GM18517 (cell line): Measurements from ENCODE around the gene OPCML.

Experiments
- ATAC-seq: cut with Tn5 transposase; IDR thresholded peaks from one replicate; pipeline ENCODE4 v1.9.1; 2021; ENCODE audit warnings: mild to moderate bottlenecking, moderate library complexity; ENCODE audit not compliant: unreplicated experiment

OPCML gene

DNA sequence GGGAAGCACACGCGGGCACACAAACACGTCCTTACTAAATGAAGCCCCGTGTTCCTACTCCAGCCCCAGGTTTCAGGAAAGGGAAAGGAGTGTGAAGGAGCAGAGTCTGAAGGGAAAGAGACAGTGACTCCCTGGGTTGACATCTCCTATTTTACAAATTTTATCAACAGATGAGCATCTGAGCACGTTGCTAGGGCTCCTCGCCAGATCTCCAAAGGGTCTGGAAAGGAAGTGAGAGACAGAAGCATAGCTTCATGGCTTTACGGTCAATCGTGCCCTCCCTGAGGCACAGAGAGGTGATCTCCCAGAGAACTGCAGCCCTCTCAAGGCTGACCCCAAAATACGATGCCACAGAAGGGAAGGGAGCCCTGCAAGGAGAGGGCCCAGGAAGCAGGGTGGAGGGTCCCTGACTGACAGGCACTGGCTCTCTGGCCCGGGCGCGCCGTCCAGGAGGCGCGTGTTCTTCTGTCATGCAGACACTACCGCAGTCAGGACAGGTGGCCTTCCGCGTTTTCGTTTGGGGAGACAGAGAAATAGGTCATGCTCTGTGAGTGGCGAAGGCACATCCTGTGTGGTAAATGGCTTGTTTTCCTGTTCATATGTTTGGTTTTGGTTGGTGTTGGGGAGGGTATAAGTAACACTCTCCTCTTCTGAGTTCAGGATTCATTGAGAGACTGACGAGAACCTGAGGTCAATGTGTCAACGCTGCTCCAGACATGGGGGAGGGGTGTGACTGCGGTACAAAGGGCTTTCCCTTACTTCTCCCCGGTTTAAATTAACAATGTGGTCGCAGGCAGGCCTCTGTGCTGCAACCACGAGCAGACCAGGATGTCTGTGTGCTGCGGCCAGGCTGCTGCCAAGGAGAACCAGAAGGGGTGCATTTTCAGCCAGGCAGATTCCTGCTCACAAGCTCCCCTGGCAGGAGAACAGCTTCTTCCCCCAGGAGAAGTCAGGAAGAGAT lies 813.3 kb downstream of the OPCML start:
- no peak for ATAC-seq

DNA sequence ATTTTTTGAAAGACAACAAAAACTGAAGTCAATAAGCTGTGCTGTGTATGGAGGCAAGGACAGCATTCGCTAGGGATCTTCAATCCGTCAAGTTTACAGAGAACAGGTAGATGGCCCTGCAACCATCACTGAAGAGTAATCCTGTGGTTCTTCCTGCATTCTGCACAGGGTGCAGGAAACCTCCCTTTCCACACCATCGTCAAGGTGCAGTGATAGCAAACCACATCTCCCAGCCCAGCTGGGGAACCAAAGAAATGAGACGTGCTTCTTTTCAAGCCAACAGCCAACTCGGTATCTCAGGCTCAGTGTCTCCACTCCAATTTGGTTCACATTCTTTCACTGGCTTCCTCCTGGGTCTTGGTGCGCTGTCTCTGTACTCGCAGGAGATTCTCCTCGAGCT lies 814.5 kb downstream of the OPCML start:
- no peak for ATAC-seq

DNA sequence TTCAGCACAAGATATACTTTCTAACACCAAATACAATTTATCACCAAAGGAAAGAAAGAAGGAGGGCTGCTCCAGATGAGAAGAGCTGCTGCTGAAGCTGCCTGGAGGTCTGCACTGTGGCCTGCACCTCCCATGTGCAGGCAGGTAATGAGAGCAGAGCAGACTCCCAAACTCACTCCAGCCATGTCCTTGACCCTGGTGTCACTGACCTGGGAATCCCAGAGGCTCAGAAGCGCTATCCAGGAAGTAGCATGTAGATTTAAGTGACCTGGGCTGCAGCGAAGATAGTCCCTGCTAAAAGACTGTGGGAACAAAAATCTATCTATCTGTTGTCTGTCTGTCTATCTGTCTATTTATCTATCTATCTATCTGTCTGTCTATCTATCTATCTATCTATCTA lies 816.3 kb downstream of the OPCML start:
- no peak for ATAC-seq

DNA sequence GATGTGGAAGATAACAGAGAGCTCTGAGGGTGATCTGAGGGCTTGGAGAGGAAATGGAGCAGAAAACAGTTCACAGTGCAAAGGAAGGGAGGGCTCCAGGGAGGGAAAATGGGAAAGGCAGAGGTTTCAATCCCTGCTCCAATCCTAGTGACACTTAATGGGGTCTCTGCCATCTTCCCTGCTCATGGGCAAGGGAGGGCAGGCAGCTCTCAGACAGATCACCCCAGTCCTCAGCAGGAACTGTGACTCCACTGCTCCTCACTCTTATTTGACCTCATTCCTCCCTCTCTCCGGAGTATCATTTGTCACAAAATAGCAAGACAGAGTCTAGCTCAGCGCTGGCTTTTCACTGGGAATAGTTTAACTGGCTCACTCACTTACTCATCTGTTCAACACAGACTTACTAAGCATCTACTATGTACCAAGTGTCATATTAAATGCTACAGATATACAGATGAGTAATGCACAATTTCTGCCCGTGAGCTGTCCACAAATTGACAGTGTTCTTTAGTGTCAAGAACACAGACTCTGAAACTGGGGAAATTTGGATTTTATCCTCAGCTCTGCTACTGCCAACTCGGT lies 817.4 kb downstream of the OPCML start:
- ATAC-seq: no peak

DNA sequence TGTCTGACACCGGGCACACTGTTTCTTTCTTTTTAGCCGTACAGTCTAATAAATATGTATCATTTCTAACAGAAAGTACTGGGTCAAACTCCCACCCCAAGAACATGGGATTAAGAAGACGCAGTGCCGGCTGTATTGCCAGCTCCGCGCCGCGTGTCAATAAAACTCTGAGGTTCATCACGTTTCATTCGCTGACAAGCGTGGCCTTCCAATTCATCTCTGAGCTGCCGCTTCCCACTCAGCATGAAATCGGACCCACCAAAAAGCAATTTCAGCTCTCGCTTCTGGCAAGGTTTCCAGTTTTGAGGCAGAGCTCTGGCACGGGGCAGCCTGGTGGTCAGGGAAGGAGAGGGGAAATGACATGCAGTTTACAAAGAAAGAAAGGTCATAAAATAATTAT lies 819.8 kb downstream of the OPCML start:
- ATAC-seq: no peak

DNA sequence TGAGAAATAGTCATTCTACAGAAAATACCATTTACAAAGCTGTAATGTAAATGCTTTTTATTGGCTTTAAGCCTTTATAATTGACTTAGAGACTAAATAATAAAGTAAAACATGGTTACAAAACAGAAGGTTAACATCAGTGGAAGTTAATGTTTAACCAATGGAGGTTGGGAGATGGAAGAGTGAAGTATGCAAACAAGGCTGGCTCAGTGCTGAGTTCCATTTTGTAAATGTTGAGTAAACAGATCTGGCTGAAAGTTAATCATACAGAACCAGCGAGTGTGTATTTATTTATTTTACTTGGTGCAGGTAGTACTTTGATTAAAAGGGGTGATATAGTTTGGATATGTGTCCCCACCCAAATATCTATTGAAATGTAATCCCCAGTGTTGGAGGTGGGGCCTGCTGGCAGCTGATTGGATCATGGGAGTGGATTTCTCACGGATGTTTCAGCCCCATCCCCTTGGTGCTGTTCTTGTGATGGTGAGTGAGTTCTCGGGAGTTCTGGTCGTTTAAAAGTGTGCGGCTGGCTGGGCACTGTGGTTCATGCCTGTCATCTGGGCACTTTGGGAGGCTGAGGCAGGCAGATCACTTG lies 827.4 kb downstream of the OPCML start:
- no peak for ATAC-seq

DNA sequence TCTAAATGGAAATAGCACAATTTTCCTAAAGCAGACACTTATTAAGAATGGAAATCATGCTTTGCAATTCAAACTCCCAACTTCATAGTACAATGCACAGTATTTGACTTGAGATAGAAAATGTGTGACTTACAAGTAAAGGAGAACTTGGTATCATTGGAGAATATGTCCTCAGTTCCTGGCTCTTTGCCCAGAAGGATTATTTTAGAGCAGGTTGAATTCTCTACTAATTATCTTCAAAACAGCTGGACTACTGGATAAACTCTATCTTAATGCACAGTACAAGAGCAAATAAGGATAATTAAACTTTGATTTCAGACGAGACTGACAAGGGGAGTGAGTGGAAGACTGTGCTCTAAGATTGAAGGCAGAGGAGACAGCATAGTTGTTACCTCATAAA lies 839.4 kb downstream of the OPCML start:
- no peak for ATAC-seq

DNA sequence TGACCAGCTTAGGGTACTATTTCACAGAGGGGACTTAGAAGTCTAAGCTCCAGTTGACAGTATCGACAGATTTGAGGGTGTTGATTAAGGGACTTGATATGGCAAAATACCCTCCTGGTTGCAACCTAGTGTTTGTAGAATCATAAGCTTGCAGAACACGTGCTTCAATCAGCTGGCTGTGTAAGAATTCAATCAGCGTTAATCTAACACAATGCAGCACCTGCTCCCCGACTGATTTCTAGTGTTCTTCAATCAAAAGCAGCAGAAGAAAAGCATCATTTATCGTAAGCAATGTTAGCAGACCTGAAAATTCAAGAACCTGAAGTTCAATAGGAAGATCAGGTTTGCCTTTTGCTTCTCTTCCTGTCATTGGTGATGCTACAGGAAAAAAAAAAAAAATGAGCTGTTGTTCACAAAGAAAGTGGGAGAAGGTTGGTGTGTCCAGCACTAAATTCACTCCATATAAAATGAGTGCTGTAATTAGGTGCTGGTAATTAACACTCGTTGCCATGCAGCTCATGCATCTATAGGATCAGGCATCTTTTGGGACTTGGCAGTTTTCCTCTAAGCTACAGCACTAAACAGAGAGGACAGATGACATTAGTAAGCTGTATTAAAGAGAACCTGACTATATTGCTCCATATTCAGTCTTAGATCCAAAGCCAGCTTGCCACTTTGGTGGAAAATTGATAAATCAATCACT lies 840.3 kb downstream of the OPCML start:
- ATAC-seq: no peak

DNA sequence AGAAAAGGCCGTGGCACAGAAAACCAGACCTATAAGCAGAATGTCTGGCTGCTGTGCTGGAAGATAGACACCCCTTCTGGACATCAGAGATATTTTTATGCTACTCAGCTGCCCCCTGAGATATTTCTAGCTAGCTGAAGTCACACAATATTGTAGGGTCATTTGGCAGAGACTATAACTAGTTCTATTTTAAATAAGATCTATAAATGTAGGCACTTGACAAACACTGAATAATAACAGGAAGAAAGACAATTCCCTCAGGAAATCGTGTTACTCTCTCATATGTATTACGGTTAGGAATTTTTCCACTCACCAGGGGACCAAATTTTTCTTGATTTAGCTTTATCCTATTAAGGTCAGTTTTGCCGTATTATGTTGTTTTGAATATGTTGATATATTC lies 845.4 kb downstream of the OPCML start:
- no peak for ATAC-seq

DNA sequence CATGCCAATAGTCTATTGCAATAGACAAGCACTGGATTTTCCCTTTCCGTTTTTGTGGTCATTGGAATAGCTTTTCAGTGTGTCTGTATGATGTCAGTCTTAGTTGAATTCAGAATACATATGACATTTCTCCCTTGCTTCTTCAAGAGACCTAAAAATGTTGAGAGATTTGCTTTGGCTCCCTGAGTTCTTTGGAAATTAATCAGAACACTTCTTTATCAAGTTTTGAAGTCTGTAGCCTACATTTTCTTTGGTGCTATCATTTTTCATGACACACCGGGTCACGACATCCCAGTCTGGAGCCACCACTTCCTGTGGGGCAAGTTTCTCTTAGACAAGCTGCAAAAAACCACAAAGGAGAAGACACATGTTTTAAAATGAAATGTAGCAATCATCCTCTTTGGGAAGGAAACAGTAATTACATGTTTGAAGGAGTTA lies 847.1 kb downstream of the OPCML start:
- ATAC-seq: no peak

DNA sequence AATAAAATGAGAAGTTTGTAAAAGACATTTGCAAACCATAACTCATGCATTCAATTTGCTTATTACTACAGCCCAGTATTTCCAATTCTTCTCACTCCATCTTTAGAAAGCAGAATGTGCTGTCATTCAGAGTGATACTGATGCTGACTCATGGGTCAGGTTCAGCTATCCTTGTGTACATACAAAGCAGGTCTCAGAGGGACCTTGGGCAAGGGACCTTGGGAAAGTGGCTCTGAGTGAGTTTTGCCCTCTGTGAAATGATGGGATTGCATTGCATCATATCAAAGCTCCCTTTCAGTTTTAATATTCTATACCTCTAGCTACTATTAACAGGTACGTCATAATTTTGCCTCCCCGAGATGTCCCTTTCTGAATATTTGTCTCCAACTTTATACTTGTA lies 848.7 kb downstream of the OPCML start:
- no peak for ATAC-seq

DNA sequence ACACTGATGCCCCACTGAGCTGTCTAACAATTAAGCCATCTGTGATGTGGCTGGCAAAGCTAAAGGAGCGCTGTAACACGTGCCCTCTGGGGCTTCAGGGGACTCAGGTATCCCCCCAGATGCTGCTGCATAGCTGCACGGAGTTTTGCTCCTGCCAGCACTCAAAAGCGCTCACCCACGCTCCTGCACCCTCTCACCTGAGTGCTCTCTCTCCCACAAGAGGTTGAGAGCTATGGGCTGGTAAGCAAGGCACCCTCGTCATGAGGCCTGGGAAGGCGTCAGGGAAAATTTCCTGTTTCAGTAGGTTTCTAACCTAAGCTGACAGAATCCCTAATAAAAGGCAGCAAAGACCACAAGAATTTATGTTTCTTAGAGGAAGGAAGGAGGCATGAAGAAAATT lies 850.3 kb downstream of the OPCML start:
- ATAC-seq: no peak

DNA sequence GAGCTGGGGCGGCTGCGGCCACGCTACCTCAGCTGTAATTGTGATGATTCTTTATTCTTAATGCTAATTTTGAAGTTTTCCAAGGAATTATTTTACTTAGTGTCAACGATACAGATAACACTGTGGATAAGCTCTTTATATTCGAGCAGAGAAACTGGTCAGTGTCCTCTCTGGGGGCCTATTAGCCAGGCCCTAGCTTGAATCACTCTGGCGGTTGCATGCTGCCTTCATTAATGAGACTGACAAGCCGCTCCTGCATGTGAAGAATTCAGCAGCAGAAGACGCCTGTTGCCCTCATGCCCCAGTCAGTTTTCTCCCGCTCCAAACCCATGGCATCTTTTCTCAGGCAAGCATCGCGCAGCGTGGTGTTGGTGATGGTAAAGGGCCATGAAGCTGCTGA lies 851.7 kb downstream of the OPCML start:
- no peak for ATAC-seq

DNA sequence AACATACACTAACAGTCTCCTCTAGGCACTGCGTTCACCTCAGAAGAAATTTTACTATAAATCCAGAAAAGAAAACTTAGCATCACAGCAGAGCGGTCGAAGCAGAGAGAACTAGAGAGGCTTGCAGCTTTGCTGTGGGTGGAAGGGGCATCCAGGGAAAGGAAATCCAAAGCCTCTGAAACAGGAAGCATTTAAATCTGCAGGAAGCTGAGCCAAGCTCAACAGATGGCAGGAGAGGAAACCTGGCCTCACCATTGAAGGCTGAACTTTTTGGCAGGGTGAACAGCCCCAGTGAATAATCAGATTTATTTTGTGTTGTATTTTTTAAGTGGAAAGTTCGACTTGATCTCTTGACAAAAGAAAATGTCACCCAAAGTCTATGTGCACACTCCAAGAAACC lies 858.1 kb downstream of the OPCML start:
- no peak for ATAC-seq

DNA sequence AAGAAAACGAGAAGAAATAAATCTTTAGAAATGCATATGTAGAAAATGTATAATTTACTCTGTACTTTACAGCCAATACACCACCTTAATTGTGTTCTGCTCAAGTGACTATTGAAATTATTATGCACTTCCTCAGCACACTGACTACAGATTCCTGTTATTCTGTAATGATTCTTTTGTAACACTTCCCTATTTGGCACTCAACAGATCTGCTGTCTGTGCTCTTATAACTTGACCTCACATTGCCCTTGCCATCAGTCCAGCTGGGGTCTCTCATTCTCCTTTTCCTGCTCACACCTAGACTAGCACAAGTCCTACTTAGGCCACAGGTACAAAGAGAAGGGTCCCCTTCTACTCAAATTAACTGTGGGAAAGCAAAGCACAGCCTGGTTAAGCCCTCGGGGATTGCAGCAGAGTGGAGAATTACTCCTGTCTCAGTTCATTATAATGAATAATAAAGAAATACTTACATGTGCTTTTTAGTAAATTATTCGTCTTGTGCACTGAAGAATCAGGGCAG lies 860.4 kb downstream of the OPCML start:
- ATAC-seq: no peak

DNA sequence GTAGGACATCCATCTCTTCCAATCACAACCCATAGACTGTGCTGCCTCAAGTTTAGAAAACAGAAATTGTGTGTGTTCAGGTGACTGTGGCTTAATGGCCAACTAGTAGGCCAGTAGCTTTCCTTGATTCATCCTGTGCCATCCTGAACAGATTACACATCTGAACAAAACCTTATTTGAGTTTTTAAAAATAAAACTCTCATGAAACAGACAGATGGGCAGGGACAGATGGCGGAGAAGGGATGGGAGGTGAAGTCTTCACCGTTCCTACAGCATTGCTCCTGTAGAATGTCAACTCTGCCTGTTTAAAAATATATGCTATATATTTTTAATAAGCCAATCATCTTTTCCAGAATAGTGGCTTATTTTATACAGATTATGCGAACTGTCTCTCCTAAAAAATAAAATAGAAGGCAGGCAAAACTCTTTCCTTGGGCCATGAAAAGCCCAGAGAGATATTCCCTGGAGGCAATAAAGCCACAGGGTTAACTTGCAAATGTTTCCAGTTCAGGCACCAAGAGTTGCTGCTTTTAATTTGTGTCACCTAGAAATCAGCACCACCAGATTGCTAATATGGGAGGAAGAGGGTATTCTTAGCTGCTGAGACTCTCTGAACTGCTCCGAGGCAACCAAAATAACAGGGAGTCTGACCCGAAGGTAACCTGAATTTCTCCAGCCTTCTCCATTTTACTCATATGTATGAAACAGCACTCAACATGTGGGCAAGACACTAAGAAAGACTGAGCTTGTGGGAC lies 861.2 kb downstream of the OPCML start:
- no peak for ATAC-seq

DNA sequence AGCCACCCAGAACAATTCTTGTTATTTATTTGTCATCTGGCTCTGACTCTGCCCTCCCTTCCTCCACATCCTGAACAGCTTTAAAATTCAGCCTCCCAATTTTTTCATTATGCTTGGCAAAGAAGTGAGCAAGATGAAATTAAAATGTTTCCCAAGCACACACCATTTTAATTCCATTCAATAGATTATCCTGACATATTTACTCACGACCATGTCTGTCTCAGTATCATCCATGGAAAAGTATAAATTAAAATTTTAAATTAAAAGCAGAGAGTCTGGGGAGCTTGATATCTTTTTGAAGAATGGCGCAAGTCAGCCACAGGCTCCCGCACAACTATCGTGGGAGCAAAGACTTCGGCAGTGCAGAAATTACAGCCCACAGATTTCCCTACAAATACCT lies 862.4 kb downstream of the OPCML start:
- ATAC-seq: no peak

DNA sequence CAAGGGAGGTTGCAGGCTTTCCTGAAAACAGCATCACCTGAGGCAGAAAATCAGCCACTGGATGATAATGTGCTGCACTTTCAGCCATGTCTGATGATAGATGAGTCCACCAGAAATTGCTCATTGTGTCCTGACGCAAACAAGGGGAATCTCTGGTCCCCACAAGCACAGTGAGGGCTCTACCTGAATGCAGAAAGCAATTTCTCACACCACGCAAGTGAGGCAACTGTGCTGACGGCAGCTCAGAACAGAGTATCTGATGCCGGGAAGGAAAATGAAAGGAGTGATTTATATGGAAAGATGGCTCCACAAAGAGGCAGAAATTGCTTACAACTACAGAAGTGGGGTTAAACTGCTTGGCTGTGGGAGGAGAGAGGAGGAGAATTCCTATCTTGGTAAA lies 867.1 kb downstream of the OPCML start:
- no peak for ATAC-seq

DNA sequence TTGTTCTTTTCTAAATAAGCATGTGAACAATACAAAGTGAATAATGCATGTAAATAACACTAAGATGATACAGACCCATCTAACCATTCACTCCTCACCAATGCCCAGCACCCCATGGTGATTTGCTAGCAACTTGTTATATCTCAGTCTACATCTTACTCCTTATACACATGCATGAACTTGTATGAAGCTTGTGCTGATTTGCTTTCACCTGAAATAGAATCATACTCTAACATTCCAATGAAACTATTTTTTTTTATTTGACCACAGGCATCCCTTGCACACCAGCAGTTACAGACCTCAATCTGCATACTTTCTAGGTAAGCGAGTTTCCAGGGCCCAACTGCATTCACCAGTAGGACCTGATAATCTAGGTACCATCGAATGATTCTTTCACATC lies 873.6 kb downstream of the OPCML start:
- no peak for ATAC-seq

DNA sequence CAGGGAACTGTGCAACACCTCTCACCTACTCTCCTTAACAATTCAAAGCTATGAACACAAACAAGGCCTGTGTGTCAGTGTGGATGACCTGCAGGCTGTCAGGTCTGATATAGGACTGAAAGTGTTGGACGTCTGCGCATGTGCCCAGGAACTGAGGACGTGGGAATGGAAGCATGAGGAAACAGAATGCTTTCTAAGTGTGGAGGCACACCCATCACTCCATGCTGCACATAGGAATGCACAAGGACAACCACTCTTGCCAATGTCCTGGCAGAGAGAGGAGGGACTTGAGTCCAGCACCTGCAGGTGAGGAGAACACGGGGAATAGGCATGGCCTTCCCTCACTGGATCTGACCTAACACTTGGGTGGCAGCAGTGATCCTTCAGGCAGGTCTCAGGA lies 874.3 kb downstream of the OPCML start:
- no peak for ATAC-seq
